Stimulated activated effector memory CD8-positive, alpha-beta T cell treated with anti-CD3 and anti-CD28 coated beads, Interleukin-12 subunit alpha, Interleukin-12 subunit beta, amount 100 ng/mL, for 72 hours (primary cell): ENCODE results near the gene ENO4.

Experiments
- ATAC-seq: fragments of 150-1000 bp; cut with Tn5 transposase; 2 replicates; pipeline ENCODE4 v1.10.0; 2021
- DNase-seq, 2 donors: peaks; one replicate each; pipeline ENCODE4 v3.0.0; 2021 to 2022; ENCODE audit warnings: low spot score in 2 of 2
- H3K27ac Mint-ChIP-seq: one replicate; pipeline ENCODE4 v1.8.0; 2022; ENCODE audit warnings: mild to moderate bottlenecking, mixed read lengths
- H3K36me3 Mint-ChIP-seq: one replicate; pipeline ENCODE4 v1.8.0; 2022; ENCODE audit warnings: mild to moderate bottlenecking, mixed read lengths
- H3K4me1 Mint-ChIP-seq: one replicate; pipeline ENCODE4 v1.8.0; 2022; ENCODE audit warnings: mixed read lengths
- H3K4me3 Mint-ChIP-seq: one replicate; pipeline ENCODE4 v1.8.0; 2022; ENCODE audit warnings: mild to moderate bottlenecking, mixed read lengths
- H3K9me3 Mint-ChIP-seq: one replicate; pipeline ENCODE4 v1.8.0; 2022; ENCODE audit warnings: mixed read lengths

Gene ENO4, protein sequence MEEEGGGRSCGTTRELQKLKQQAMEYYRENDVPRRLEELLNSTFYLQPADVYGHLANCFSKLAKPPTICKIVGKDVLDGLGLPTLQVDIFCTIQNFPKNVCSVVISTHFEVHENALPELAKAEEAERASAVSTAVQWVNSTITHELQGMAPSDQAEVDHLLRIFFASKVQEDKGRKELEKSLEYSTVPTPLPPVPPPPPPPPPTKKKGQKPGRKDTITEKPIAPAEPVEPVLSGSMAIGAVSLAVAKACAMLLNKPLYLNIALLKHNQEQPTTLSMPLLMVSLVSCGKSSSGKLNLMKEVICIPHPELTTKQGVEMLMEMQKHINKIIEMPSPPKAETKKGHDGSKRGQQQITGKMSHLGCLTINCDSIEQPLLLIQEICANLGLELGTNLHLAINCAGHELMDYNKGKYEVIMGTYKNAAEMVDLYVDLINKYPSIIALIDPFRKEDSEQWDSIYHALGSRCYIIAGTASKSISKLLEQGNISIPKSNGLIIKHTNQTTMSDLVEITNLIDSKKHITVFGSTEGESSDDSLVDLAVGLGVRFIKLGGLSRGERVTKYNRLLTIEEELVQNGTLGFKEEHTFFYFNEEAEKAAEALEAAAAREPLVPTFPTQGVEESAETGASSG

DNA sequence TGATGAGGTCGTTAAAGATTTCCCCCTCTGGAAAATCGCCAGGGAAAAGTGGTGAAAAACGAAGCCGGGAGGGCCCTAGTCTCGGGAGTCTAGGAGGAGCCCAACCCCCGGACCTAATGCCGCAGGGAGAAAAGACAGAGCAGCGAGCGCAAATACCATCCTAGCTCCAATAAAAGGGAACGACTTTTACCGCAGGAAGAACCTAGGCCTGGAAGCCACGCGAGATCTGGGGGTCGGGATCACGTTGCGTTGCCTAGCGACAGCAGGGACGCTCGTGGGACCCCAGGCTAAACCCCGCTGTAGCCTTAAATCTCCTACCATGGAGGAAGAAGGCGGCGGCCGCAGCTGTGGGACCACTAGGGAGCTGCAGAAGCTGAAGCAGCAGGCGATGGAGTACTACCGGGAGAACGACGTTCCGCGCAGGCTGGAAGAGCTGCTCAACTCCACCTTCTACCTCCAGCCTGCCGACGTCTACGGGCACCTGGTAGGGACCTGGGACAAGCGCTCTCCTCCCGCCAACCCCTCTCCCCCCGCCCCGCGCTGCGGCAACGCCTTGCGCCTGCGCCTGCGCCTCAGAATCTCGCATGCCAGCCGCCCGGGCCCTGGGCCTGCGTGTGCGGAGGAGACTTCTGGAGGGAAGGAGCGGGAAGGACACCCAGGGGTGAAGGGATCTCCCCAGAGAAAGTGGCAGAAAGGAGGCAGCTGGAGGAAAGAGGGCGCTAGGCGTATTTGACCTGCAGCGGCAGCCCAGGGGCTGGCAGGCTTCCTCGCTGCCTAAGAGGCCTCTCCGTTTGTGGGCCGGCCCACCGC lies at the start of gene ENO4:
Gene ENO4, plus strand, starts transcription at position 252 of the 810 bp plus-strand sequence. Its CDS starts 68 bp downstream, at position 320.
- peak within 1 kb of the TSS; percentile 14 for H3K4me3 Mint-ChIP-seq
- H3K4me1 Mint-ChIP-seq, result no peaks in the 10 kb centered on the region
- H3K27ac Mint-ChIP-seq, result no peak within 1 kb of the TSS
- no peaks in the 10 kb centered on the region for H3K9me3 Mint-ChIP-seq
- DNase-seq, result no peak
- no peaks in the 10 kb centered on the region for H3K36me3 Mint-ChIP-seq
- ATAC-seq, result peak; percentile 44

DNA sequence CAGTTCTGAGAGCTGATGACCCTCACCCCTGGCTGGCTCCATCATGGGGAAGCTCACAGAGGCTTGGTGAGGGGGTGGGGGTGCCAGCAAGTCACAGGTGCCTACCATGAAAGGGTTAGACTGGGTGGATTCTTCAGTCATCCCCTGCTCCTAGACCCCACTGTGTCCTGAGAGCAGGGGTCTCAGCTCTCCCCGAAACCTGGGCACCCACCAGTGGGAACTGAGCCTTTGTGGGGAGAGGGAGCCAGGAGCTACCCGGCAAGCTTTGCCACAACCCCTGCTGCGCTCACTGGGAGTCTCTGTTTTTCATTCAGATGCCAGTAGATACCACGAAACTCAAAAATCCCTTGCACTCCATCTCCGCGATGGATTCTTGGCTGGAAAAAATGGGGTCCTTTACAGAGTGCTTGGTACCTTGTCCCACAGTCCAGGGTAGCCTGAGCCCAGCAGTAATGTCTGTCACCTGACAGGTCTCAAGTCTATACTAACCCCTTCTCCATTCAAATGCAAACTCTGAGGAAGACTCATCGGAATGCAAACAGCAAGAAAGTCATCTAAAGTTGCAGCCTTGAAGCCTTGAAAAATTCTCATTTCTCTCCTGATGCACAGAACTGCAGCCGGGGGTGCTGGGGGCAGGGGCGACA lies 48.9 kb upstream of the ENO4 start:
- H3K27ac Mint-ChIP-seq, result no peak overlapping the region
- H3K4me1 Mint-ChIP-seq, result peaks cover 8% of the 10 kb centered on the region
- ATAC-seq, result no peak
- H3K36me3 Mint-ChIP-seq, result no peaks in the 10 kb centered on the region
- H3K9me3 Mint-ChIP-seq, result no peaks in the 10 kb centered on the region
- no peak for DNase-seq
- no peak overlapping the region for H3K4me3 Mint-ChIP-seq

DNA sequence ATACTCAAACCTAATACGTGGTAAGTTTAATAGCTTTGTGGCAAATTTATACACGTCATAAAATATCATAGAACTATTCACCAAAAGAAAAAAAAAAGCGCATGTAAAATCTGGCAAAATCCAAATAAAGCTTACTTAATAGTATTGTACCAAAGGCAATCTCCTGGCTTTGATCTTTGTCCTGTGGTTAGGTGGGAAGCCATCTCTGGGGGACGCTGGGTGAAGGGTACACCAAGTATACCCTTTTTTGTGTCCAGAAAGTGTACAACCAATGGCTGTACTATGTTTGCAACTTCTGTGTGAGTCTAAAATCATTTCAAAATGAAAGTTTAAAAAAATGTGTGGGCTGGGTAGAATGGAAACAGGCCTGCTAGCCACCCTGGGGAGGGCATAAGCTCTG lies 47.6 kb upstream of the ENO4 start:
- H3K4me1 Mint-ChIP-seq, result peaks cover 6% of the 10 kb centered on the region

DNA sequence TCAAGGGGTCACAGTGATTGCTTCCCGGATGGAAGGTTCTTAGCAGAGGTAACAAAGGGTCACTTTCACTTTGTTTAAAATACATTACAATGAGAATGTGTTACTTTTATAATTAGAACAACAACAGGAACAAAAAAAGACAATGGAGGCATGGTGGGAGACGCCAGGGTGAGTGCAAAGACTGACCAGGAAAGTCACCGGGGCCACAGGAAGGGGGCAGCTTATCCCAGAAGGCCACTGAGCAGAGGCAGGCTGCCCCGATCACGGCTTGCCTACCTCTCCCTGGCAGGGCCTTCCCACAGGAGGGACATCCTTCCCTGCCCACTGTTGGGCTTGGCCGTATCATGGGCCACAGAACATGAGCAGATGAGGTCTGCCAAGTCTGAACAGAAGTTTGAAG lies 46.8 kb upstream of the ENO4 start:
- no peak overlapping the region for H3K27ac Mint-ChIP-seq
- H3K9me3 Mint-ChIP-seq, result no peaks in the 10 kb centered on the region
- H3K36me3 Mint-ChIP-seq, result no peaks in the 10 kb centered on the region
- no peaks in the 10 kb centered on the region for H3K4me1 Mint-ChIP-seq
- no peak for DNase-seq
- ATAC-seq, result no peak
- no peak overlapping the region for H3K4me3 Mint-ChIP-seq

More for the DNA sequence above, 47.6 kb upstream of the ENO4 start:
- Mint-ChIP-seq H3K27ac (no peak overlapping the region), H3K9me3 (no peaks in the 10 kb centered on the region), H3K4me3 (no peak overlapping the region), H3K36me3 (no peaks in the 10 kb centered on the region)
- ATAC-seq (no peak), DNase-seq (no peak)

DNA sequence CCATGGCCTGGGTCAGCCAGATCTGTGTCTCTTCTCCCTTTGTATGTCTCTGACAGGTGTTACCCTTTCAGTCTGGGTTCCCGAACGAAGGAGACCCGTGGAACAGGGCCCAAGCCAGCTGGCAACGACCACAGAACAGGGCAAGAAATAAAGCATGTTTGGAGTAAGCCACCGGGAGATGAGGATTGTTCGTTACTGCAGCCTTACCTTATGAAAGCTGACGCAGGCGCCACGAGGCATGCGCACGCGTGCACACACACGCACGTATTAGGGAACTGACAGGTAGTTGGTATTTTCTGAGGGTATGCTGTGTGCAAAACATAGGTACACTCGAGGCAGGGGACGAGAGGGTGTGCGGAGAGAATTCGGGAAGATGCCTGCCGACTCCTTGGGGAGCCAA lies 46.4 kb upstream of the ENO4 start:
- Mint-ChIP-seq H3K4me1 (no peaks in the 10 kb centered on the region), H3K9me3 (no peaks in the 10 kb centered on the region), H3K4me3 (no peak overlapping the region), H3K27ac (no peak overlapping the region), H3K36me3 (no peaks in the 10 kb centered on the region)
- no peak for ATAC-seq
- DNase-seq, result no peak

DNA sequence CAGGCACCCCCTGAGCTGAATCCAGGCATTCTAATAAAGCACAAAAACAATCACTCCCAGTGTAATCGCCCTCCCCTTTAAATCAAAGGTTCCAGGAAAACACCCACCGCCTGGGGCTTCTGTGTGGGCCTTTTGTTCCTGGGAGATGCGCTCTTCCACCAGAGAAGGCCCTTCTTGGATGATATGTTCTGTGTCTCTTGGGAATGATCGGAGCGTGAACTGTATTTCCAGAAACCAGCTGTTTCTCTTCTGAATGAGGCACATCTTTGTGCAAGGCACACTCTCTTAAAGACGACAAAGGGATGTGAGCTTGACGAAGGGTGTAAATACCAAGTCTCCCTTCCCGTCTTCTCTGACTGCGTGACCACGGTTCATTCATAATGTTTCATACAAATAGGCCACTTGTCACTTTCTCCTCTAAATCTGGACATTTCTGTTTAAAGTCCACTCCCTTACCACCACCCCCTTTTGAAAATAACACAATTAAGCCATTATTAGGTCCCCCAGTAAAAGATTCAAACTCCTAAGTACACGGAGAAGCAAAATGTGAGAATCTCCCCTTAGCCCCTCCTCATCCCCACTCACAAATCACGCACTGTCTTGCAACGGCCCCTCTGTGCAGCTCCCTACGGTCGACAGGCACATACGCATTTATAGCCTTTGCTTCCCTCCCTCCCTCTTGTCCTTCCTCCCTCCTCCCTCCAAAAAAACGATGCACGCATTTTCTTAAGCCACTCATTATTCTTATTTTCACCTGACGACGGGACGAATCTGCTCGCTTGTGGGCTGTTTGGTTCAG lies 45.6 kb upstream of the ENO4 start:
- H3K4me1 Mint-ChIP-seq, result no peaks in the 10 kb centered on the region
- H3K36me3 Mint-ChIP-seq, result no peaks in the 10 kb centered on the region
- no peak for DNase-seq
- no peaks in the 10 kb centered on the region for H3K9me3 Mint-ChIP-seq
- no peak overlapping the region for H3K4me3 Mint-ChIP-seq
- ATAC-seq, result no peak
- H3K27ac Mint-ChIP-seq, result no peak overlapping the region

DNA sequence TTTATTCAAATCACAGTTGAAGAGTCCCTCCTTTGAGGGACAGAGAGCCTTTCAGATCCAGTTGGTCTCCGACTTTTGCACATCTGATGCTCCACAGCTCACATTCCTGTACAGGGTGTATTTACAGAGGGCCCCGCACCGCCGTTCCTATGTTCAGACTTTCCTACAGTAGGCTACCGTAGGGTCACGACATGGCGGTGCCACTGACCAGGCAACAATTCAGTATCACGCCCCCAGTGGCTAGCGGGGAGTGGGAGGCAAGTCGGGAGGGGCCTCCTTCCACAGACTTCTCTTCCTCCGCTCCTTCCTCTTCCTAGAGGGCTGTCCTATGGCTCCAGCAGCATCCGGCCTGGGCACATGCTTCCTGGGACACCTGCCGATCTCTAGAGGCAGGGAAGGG lies 40.6 kb upstream of the ENO4 start:
- Mint-ChIP-seq H3K4me1 (no peaks in the 10 kb centered on the region), H3K4me3 (no peak overlapping the region), H3K27ac (no peak overlapping the region), H3K9me3 (no peaks in the 10 kb centered on the region), H3K36me3 (no peaks in the 10 kb centered on the region)
- ATAC-seq (no peak), DNase-seq (no peak)

DNA sequence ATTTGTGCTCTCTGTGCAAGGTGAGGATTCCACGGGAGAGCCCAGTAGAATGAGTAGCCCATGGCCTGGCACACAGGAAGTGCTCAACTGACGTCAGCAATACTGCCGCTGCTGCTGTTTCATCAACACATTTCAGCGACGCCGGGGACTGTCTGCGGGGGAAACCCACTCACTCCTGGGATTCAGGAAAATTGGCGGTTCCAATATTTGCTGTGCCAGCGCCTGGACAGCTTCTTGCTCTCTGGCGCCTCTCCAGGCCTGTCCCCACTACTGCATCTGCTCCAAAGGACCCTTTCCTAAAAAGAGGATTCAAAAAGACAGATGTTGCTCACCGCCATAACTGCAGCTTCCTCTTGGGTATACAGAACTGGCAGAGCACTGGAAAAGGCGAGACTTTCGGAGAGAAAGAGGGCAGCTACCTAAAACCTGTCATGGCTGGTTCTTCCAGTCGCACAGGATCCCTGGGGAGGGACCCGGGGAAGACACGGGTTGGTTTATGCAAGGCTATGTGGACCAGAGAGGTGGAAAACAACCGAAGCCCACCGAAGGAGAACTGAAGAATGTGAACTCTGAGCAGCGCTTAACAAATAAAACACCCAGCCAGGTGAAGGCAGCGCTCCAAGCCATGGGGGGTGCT lies 39.7 kb upstream of the ENO4 start:
- no peak overlapping the region for H3K4me3 Mint-ChIP-seq
- no peaks in the 10 kb centered on the region for H3K9me3 Mint-ChIP-seq
- no peaks in the 10 kb centered on the region for H3K4me1 Mint-ChIP-seq
- no peak for ATAC-seq
- DNase-seq, result no peak
- H3K36me3 Mint-ChIP-seq, result no peaks in the 10 kb centered on the region
- H3K27ac Mint-ChIP-seq, result no peak overlapping the region

DNA sequence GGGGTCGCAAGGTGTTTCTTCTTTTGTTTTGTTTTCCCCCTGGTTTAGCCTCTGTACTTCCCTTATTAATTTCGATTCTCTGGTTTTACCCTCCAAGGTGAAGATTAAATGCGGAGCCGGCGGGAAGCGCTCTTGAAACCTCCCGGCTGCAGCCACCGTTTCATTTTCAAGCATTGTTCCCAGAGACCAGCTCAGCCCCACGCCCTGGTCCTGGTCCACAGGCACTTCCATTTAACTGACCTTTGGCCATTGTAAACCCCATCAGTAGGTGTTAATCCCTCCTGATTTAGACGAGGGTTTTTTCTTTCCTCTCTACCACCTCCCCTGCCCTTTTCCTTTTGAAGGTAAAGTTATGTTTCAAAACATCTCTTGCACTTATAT lies 39.2 kb upstream of the ENO4 start:
- DNase-seq (no peak), ATAC-seq (no peak)
- Mint-ChIP-seq H3K9me3 (no peaks in the 10 kb centered on the region), H3K4me3 (no peak overlapping the region), H3K4me1 (no peaks in the 10 kb centered on the region), H3K27ac (no peak overlapping the region), H3K36me3 (no peaks in the 10 kb centered on the region)

DNA sequence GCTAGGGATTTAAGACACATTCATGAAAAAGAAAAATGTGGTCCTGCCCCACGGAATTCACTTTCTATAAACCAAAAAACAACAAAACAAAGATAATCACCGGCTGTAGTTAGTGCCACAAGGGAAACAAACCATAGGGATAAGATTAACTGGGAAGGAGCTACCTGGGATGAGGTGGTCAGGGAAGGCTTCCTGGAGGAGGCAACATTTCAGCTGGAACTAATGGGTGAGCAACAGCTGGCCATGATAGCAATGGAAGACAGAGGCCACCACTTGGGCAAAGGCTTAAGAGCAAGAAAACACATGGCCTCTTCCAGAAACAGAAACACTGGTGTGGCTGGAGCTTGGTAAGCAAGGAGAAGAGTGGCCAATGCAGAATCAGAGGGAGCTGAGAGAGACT lies 38.4 kb upstream of the ENO4 start:
- Mint-ChIP-seq H3K4me3 (no peak overlapping the region), H3K36me3 (no peaks in the 10 kb centered on the region)
- ATAC-seq, result no peak

DNA sequence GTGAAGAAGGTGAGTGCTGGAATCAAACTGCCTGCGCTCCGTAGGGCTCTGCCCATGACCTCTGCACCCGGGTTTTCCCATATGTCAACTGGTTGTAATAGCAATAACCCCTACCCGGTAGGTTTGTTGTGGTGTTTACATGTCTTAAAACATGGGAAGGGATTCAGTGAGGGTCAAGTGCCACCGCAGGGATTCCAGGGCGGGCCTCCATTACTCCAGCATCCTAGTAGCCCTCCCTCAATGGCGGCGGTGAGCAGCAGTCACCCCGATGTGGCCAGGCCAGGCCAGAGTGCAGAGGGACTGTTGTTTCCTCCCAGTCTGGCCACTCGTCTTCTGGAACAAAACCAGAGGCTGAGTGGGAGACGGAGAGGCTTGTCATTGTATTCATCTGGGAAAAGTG lies 37.6 kb upstream of the ENO4 start:
- ATAC-seq (no peak), DNase-seq (no peak)
- no peak overlapping the region for H3K4me3 Mint-ChIP-seq
- H3K27ac Mint-ChIP-seq, result no peak overlapping the region
- H3K4me1 Mint-ChIP-seq, result no peaks in the 10 kb centered on the region
- H3K9me3 Mint-ChIP-seq, result no peaks in the 10 kb centered on the region
- H3K36me3 Mint-ChIP-seq, result no peaks in the 10 kb centered on the region

More for the DNA sequence above, 38.4 kb upstream of the ENO4 start:
- H3K4me1 Mint-ChIP-seq, result no peaks in the 10 kb centered on the region
- no peak for DNase-seq
- H3K27ac Mint-ChIP-seq, result no peak overlapping the region
- H3K9me3 Mint-ChIP-seq, result no peaks in the 10 kb centered on the region

DNA sequence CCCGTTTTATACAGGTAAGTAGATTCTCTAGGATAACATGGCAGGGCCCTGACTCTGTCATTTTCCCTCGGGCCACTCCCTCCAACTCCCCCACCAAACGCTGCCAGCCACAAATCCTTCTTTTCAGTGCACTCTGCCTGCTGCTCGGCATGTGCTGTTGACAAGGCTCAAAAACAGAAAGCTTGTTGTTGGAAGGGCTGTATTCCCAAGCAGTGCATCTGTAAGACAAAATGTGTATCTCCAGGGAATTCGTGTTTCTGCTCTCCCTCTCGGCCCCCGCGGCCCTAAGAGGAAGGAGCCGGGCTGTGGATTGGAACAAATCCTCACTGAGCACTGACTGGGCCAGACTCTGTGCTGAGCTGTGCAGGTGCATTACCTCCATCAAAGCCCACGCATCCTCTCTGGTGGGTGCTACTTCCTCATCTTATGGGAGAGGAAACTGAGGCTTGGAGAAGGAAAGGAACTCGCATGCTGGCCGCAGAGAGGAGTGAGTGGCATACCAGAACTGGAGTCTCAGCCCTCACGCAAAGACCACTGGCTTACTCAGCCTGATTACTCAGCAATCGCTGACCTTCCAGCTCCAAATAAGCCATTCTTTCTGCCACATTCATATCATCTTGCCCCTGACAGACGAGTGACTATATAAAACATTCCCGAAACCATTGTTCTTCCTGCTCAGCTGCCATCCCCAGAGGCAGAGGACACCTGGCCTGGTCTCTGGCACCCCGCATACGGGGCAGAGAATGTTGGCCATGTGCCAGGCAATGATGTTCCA lies 33.5 kb upstream of the ENO4 start:
- H3K36me3 Mint-ChIP-seq, result no peaks in the 10 kb centered on the region
- DNase-seq (no peak), ATAC-seq (no peak)
- H3K27ac Mint-ChIP-seq, result no peak overlapping the region
- peaks cover 2% of the 10 kb centered on the region for H3K9me3 Mint-ChIP-seq
- no peaks in the 10 kb centered on the region for H3K4me1 Mint-ChIP-seq
- no peak overlapping the region for H3K4me3 Mint-ChIP-seq

DNA sequence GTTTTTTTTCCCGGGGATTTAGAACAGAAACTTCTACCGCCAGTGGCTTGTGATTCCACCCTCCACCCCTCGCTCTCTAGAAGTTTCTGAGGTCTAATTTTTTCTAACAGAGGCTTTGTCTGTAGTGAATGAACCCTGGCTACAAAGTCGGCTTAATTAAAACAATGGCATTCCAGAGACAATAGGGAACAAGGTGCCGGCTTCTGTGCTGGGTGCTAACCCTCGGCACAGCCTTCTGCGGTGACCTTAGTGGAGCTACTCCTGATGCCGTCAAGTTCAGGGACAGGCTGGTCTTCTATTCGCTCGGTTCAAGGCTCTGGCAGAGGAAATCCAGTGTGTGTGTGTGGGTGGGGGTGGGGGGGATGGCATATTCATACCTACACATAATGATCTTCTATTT lies 32.1 kb upstream of the ENO4 start:
- no peaks in the 10 kb centered on the region for H3K4me1 Mint-ChIP-seq
- no peak overlapping the region for H3K4me3 Mint-ChIP-seq
- H3K36me3 Mint-ChIP-seq, result no peaks in the 10 kb centered on the region
- no peak for ATAC-seq
- peaks cover 7% of the 10 kb centered on the region for H3K9me3 Mint-ChIP-seq
- H3K27ac Mint-ChIP-seq, result no peak overlapping the region
- no peak for DNase-seq
